Prostate gland (tissue), 2 donors: Measurements from ENCODE around the gene ARHGEF2.
"Not testable (repeated sequence)": the region's sequence is repeated elsewhere in the genome, so short reads cannot be mapped to it uniquely, and the experiment has no call there.

Source experiments
- CTCF ChIP-seq, 4 experiments: fragments of 200-600 bp in 2 of 4; fragments of 450-650 bp in 2 of 4; sonication (generic) in 2 of 4; IDR thresholded peaks; 1 replicate in 3 of 4; 2 replicates in 1 of 4; pipeline ENCODE4 v1.5.1; 2016 to 2019; ENCODE audit warnings: antibody characterized with exemption in 4 of 4, mild to moderate bottlenecking in 2 of 4, moderate library complexity in 2 of 4
- POLR2A ChIP-seq: fragments of 450-650 bp; IDR thresholded peaks from one replicate; pipeline ENCODE4 v1.6.1; 2016; ENCODE audit warnings: antibody characterized with exemption, mild to moderate bottlenecking
- POLR2AphosphoS5 ChIP-seq: sonication (generic); formaldehyde crosslinking; IDR thresholded peaks from one replicate; pipeline ENCODE4 v1.6.1; 2017; ENCODE audit warnings: antibody characterized with exemption

DNA sequence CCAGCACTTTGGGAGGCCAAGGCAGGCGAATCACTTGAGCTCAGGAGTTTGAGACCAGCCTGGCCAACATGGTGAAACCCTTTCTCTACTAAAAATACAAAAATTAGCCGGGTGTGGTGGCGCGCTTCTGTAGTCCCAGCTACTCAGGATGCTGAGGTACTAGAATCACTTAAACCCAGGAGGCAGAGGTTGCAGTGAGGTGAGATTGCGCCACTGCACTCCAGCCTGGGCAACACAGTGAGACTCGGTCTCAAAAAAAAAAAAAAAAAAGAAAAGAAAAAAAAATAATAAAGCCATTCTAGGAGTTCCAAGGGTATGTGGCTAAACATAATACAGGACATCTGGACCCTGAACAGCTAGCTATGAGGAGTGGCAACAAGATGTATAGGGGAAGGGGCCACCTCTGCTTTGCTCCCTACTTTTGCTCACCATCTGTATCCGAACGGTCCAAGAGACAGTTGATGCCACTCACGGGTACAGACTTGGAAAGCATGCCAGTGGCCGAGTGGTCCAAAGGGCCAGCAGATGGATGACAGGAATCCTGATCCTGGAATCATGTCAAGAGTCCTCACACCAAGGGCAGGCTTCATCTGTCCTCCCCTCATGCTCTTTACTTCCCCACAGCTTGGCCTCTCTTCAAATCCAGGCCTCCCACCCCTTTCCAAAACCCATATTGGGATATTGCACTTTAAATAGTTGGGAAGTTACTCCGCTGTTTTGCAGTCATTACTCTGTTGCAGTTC, 6.7 kb upstream of the ARHGEF2 start:
- TF ChIP-seq POLR2AphosphoS5; CTCF (IDR thresholded peaks at IDR 0.05); POLR2A: not testable (repeated sequence)
